Midbrain (tissue), 1 donor: ENCODE measurements around the gene PCDH1.
A peak's percentile ranks its signal among the peaks of the same experiment; 100 is the strongest.
"Not testable (repeated sequence)": the region's sequence is repeated elsewhere in the genome, so short reads cannot be mapped to it uniquely, and the experiment has no call there.

Source experiments
- DNase-seq: peaks from one replicate; lab custom pipeline; 2025; lab: John Stamatoyannopoulos, UW

PCDH1 gene

GRCh38 chr5:141878186-141878710, at the start of gene PCDH1:
Gene PCDH1, minus strand, starts transcription at chr5:141878410. Its CDS starts 148 bp downstream, at chr5:141878262.
- peak; percentile 85 for DNase-seq

DNA sequence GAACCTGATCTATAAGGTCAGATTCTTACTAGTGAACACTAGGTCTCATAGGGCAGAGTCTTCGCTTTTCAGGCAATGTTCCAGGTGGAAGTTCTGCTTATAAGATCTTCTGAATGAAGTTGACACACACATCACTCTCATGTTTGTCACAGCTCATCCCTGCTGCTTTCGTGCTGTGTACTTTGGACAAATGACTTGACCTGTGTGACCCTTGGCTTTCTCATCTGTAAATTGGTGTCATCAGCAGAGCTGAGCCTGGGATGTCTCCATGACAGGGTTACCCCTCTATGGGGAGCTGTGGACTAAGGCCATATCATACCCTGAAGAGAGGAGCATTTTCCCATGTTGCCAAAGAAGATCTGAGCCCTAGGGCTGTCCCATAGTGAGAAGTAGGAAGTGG, 48.2 kb upstream of the PCDH1 start:
- DNase-seq: no peak

GRCh38 chr5:141923448-141924313, 45.5 kb upstream of the PCDH1 start, which contains the start of gene DELE1:
Gene DELE1, plus strand, starts transcription at chr5:141923871. Its CDS starts 71 bp downstream, at chr5:141923942.
- peak; percentile 92 for DNase-seq

GRCh38 chr5:141922827-141923447, 44.7 kb upstream of the PCDH1 start:
- not testable (repeated sequence) for DNase-seq

- DNase-seq: no peak
Observed at GRCh38 chr5:141920771-141921170, 42.6 kb upstream of the PCDH1 start.

- no peak for DNase-seq
Observed at GRCh38 chr5:141919218-141920119, 41.3 kb upstream of the PCDH1 start.

DNA sequence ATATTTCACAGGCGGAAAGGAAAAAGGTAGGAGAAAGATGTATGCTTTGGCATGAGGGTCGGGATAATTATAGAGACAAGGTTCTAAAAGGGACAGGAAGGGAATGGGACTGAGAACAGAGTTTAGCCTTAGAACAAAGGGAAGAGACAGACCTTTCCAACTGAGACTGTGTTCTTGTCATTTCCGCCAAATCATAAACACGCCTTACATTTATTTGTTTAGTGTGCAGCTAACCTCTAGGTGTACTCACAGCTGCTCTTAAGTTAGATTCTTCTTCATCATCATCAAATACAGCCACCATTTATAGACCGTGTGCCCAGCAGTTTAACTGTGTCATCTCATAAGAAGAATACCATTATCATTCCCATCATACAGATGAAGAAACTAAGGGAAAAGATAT, 39.5 kb upstream of the PCDH1 start:
- DNase-seq: no peak

DNA sequence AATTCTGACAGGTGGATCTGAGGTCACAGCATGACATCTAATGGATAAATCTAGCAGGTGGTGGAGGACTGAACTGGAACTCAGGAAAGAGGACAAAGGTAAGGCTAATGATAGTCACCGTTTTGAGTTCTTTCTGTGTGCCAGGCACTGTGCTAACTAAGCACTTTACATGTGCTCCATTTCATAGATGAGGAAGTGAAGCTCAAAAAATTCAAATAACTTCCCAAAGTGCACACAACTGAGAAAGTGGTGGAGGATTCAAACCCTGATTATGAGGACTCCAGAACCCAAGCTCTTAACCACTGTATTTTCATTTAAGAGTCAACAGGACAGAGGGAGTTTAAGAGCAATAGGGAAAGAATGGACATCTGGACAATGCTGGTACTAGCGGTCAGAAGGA, 38.3 kb upstream of the PCDH1 start:
- no peak for DNase-seq

GRCh38 chr5:141915881-141916336, 37.7 kb upstream of the PCDH1 start:
- DNase-seq: no peak

DNA sequence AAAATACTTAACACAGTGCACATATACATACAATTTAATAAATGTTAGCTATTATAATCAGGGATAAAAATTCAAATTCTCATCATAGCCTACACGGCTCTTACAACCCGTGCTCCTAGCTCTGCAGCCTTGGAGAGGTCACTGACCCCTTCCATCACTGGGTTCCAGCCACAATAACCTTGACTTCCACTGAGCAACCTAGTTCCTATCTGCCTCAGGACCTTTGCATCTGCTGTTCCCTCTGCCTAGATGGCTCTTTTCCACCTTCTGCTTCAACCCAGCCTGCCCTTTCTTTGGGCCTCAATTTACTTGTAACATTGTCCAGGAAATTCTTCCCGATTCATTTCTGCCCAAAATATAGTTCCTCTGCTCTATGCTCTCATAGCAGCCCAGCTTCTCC, 36.6 kb upstream of the PCDH1 start:
- DNase-seq: no peak

- DNase-seq: peak; percentile 67
Observed at GRCh38 chr5:141914199-141914743, 36.1 kb upstream of the PCDH1 start.

GRCh38 chr5:141913560-141914198, 35.5 kb upstream of the PCDH1 start:
- no peak for DNase-seq

DNA sequence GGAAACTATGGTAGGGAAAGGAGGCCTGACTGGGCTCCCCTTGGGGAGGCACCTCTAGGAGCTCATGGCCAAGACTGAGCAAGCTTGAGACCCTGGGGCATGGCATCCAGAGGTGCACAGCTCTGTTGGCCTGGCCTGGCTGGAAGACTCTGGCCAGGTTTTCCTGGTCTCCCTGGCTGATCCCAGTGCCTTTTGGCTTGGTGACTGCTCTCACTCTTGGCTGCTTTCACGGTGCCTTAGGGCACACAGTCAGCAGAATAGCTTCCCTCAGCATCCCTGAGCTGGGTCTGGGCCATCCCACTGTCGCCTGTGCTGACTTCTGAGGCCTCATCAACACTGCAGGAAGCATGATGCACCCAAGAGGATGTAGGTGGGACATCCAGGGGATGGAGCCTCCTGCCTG, 32.1 kb upstream of the PCDH1 start:
- DNase-seq: no peak

GRCh38 chr5:141909212-141909611, 31.0 kb upstream of the PCDH1 start:
- DNase-seq: no peak

DNA sequence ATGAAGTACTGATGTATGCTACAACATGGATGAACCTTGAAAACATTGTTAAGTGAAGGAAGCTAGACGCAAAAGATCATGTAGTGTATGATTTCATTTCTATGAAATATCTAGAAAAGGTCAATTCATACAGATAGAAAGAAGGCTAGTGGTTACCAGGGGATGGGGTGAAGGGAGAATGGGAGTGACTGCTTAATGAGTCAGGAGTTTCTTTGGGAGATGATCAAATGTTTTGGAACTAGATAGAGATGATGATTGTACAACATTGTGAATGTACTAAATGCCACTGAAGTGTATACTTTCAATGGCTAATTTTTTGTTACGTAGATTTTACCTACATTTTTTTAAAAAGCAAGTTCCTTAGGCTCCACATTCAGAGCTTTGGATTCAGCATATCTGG, 30.6 kb upstream of the PCDH1 start:
- DNase-seq: no peak

GRCh38 chr5:141906972-141907371, 28.8 kb upstream of the PCDH1 start:
- no peak for DNase-seq

- no peak for DNase-seq
Observed at GRCh38 chr5:141906517-141906916, 28.3 kb upstream of the PCDH1 start.

DNA sequence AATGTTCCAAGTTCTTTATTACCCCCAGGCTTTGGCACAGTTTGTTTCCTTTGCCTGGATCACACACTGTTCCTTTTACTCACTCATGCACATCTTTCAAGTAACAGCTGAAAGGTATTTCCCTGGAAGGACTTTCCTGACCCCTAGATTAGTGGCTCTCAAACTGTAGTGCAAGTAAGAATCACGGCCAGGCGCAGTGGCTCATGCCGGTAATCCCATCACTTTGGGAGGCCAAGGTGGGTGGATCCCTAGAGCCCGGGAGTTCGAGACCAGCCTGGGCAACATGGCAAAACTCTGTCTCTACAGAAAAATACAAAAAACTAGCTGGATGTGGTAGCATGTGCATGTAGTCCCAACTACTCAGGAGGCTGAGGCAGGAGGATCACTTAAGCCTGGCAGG, 26.3 kb upstream of the PCDH1 start:
- DNase-seq: no peak

GRCh38 chr5:141903261-141903660, 25.1 kb upstream of the PCDH1 start:
- no peak for DNase-seq

DNA sequence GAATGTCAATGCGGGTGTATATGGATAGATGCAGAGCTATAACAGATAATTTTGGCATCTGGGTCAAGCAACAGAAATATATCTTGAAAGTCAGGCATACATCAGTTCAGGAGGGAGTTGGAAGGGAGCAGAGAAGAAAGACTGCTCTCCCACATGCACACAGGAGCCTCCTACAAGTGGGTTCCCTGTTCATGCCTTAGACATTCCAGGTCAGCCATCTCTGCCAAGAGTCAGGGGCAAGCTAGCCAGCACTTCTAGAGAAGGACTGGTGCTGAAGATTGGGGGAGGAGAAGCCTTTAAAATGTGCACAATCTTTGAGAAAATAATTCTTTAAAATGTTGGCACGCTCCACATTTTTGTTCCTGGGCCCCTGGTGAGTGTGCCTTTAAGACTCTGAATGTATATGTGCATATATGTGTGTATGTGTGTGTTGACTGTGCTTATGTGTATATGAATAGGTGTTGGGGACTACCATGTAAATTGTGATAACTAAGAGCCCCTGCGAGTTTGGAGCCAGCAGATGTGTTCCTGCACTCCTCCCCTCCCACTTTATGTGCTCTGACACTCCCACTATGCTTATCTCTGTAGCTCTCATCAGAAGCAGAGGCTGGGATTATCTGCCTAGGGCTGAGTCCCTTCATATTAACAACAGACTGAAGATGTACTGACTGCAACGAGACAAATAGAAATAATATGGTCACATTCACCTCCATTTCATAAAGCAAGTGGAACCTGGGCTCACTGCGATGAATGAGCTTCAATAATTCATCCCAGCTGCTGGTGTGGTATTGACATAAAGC, 24.0 kb upstream of the PCDH1 start:
- no peak for DNase-seq
